Measurements from ENCODE around the gene TADA2A. TPM values are rescaled to one million over a fixed set of nuclear protein-coding genes. Genes with fewer than 3 reads are reported as not detected.

Gene TADA2A
- total RNA-seq, 2 donors from 2014 or later = 8.1 to 14.7 TPM

DNA sequence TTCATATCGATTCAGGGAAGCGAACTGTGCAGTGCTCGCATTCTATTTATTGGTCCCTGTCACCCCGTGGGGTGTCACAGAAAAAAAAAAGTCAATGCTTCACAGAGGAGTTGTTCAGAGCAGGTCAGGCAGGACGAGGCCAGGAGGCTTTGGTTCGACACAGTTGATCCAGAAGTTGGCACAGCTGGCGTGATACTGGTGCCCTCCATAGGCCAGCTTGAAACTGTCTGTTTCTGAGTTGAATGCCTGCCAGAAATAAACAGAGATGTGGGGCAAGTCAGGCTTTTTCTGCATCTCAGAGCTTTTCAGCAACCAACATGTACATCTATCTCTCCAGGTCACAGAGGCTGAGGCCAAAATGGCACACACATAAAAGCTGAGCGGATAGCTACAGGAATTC lies 112.1 kb downstream of the TADA2A start:
- TF ChIP-seq, protein P1, sequence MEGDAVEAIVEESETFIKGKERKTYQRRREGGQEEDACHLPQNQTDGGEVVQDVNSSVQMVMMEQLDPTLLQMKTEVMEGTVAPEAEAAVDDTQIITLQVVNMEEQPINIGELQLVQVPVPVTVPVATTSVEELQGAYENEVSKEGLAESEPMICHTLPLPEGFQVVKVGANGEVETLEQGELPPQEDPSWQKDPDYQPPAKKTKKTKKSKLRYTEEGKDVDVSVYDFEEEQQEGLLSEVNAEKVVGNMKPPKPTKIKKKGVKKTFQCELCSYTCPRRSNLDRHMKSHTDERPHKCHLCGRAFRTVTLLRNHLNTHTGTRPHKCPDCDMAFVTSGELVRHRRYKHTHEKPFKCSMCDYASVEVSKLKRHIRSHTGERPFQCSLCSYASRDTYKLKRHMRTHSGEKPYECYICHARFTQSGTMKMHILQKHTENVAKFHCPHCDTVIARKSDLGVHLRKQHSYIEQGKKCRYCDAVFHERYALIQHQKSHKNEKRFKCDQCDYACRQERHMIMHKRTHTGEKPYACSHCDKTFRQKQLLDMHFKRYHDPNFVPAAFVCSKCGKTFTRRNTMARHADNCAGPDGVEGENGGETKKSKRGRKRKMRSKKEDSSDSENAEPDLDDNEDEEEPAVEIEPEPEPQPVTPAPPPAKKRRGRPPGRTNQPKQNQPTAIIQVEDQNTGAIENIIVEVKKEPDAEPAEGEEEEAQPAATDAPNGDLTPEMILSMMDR (IDR thresholded peaks at IDR 0.05) = no peak
- H3K27ac ChIP-seq = no peak overlapping the region
- no peak for DNase-seq (ENCODE audit: low spot score)
- no peak overlapping the region for H3K4me3 ChIP-seq
- H3K9me3 ChIP-seq = no peaks in the 10 kb centered on the region
- ATAC-seq (ENCODE audit: insufficient number of reproducible peaks, low FRiP score, low read depth) = no peak
- no peaks in the 10 kb centered on the region for H3K4me1 ChIP-seq (ENCODE audit: control insufficient read depth in 1 of 2, low read depth in 2 of 2)
- H3K36me3 ChIP-seq = peaks cover 44% of the 10 kb centered on the region
- no peaks in the 10 kb centered on the region for H3K27me3 ChIP-seq (replicated peaks; ENCODE audit: insufficient read depth)

DNA sequence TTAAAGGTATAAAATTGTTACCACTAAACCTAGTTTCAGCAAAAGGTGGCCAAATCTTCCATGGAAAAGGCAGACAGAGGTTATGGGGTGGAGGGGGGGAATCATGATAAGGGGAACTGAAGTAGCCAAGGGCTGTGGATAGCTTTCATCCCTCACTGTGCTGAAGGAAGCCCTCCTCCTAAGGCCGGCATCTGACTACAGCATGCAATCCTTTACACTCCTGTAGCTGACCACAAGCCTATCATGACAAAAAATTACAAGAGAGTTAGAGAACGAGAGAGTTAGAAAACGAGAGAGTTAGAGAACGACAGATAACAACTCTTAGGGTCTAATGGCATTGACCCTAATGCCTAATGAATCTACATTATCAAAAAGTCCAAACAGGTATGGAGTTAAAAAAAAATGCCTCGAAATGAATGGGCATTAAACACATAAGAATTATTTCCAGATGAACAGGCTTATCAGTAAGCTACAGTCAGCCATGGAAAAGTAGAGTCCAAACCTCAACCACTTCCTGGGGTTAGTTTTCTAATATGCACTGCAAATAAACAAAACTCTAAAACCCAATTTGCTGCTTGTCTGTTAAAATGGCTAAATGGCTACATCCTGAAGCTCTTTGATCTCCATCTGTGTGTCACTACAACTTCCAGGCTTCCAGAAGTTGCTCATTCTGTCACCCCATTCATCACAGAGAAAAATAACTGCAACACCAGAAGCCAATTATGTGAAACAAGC lies 112.7 kb downstream of the TADA2A start:
- TF ChIP-seq, protein P1 (IDR thresholded peaks at IDR 0.05) = no peak
- peaks cover 43% of the 10 kb centered on the region for H3K36me3 ChIP-seq
- no peaks in the 10 kb centered on the region for H3K27me3 ChIP-seq (replicated peaks; ENCODE audit: insufficient read depth)
- no peaks in the 10 kb centered on the region for H3K4me1 ChIP-seq (ENCODE audit: control insufficient read depth in 1 of 2, low read depth in 2 of 2)
- H3K9me3 ChIP-seq = no peaks in the 10 kb centered on the region
- H3K27ac ChIP-seq = no peak overlapping the region
- H3K4me3 ChIP-seq = no peak overlapping the region
- ATAC-seq (ENCODE audit: insufficient number of reproducible peaks, low FRiP score, low read depth) (no peak), DNase-seq (ENCODE audit: low spot score) (no peak)

DNA sequence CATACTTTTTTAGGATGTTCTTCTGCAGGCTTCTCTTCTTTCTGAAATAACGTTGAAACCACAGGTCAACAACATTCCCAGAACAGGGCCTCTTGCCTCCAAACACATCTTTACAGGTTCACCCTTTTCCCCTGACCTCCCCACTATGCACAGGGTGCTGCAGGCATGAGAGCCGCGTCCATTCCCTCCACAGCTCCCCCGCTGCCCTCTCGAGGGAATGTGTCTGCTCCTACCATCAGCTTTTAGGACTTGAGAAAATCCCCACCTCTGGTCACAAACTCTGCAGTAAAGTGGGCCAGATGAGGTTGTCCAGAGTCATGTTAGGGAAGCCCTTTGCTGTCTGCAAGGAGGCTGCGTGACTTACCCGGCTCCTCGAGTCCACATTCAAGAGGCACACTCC lies 113.5 kb downstream of the TADA2A start:
- TF ChIP-seq, protein P1 (IDR thresholded peaks at IDR 0.05) = no peak
- DNase-seq (ENCODE audit: low spot score) = no peak
- no peak overlapping the region for H3K4me3 ChIP-seq
- H3K9me3 ChIP-seq = no peaks in the 10 kb centered on the region
- ATAC-seq (ENCODE audit: insufficient number of reproducible peaks, low FRiP score, low read depth) = no peak
- no peak overlapping the region for H3K27ac ChIP-seq
- H3K27me3 ChIP-seq (replicated peaks; ENCODE audit: insufficient read depth) = no peaks in the 10 kb centered on the region
- peaks cover 39% of the 10 kb centered on the region for H3K36me3 ChIP-seq
- no peaks in the 10 kb centered on the region for H3K4me1 ChIP-seq (ENCODE audit: control insufficient read depth in 1 of 2, low read depth in 2 of 2)

DNA sequence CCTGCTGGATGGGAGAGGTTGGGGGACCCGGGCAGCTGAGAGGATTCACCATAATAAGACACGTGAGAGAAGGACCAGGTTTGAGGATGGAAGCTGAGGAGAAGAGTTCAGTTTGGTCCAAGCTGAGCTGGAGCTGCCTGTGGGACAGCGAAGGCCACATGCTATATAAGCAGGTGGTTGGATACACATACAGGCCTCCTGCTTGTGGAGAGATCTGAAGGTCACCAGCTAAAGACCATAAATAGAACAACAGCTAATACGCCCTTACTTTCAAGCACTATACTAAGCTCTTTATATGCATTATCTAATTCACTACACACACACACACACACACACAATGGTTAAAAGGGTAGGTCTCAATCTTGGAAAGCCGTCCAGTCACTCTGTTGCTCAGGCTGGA lies 115.1 kb downstream of the TADA2A start:
- TF ChIP-seq, protein P1 (IDR thresholded peaks at IDR 0.05) = no peak
- no peak overlapping the region for H3K4me3 ChIP-seq
- H3K27ac ChIP-seq = no peak overlapping the region
- DNase-seq (ENCODE audit: low spot score) = no peak
- H3K27me3 ChIP-seq (replicated peaks; ENCODE audit: insufficient read depth) = no peaks in the 10 kb centered on the region
- H3K4me1 ChIP-seq (ENCODE audit: control insufficient read depth in 1 of 2, low read depth in 2 of 2) = no peaks in the 10 kb centered on the region
- no peak for ATAC-seq (ENCODE audit: insufficient number of reproducible peaks, low FRiP score, low read depth)
- H3K36me3 ChIP-seq = peaks cover 31% of the 10 kb centered on the region
- H3K9me3 ChIP-seq = no peaks in the 10 kb centered on the region

DNA sequence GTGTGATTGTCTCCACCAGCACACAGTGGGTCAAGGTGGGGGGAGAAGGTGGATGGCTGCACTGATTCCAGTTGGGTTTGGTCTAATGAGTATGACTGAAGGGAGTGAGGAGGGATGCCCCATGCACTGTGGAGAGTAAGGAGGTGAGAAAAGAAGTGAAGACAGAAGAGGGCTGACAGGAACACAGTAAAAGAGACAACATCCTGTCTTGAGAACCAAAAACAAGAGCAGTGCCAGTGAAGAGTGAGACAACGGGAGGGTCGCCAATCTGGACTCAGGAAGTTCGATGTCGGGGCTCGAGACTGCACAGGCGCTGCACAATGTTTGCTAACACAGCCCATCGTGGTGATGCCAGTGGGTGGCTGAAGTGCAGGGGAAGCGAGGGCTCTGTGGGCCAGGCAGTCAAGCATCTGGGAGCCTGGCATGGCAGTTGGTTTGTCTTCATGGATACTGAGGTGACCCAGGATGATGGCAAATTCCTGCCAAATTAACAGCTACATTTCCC lies 117.1 kb downstream of the TADA2A start:
- no peaks in the 10 kb centered on the region for H3K4me1 ChIP-seq (ENCODE audit: control insufficient read depth in 1 of 2, low read depth in 2 of 2)
- TF ChIP-seq, protein P1 (IDR thresholded peaks at IDR 0.05) = no peak
- DNase-seq (ENCODE audit: low spot score) (no peak), ATAC-seq (ENCODE audit: insufficient number of reproducible peaks, low FRiP score, low read depth) (no peak)
- H3K36me3 ChIP-seq = peaks cover 18% of the 10 kb centered on the region
- no peak overlapping the region for H3K27ac ChIP-seq
- no peaks in the 10 kb centered on the region for H3K9me3 ChIP-seq
- no peaks in the 10 kb centered on the region for H3K27me3 ChIP-seq (replicated peaks; ENCODE audit: insufficient read depth)
- H3K4me3 ChIP-seq = no peak overlapping the region

Data from thoracic aorta (tissue), 2 donors.